Measurements from ENCODE around the gene EPHA3.
"Not testable (repeated sequence)": the region's sequence is repeated elsewhere in the genome, so short reads cannot be mapped to it uniquely, and the experiment has no call there.

The EPHA3 gene

DNA sequence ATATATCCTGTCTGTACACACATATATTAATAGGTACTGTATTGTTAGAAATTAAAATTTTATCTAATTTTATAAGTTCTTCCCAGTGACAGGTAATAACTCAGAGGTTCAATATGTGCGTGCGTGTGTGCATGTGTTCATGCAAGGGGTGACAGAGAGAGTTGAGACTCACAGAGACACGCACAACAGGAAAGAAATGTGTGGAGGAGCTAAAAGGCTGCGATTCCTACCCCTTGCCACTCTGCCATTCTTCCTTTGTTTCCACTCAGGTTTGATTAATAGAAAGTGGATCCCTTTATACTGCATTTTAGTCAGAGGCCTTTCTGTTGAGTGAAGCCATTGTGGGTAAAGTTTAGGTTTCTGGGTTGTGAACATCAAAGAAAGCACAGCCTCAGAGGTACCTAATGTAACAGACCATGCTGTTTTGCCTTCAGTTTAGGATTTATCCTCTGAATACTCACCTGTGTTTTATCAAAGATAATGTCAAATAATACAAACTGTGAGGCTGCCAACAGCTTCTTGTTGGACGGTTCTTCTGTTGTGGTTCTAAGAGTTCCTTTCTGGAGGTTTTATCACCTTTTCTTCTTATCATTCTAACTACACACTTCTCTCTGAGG, 182.3 kb downstream of the EPHA3 start:
- no peak for DNase-seq

- no peak for DNase-seq
Observed at GRCh38 chr3:89297199-89297598, 189.8 kb downstream of the EPHA3 start.

DNA sequence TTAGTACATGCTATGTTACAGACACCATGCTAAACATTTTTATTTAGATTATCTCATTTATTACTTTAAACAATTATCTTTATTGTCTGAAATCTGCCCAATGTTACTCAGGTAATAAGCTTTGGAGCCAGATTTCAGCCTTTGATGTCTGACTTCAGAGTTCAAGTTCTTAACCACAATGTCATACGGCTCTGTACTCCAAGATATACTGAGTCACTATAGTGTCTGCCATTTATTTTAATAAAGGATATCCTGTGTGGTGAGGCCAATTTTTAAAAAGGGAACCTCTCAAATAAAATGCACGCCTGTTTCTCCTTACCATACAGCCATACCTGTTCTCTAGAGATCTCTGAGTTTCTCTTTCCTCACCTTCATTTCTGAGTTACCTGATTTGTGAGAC, 193.1 kb downstream of the EPHA3 start:
- no peak for DNase-seq

GRCh38 chr3:89300981-89301380, 193.6 kb downstream of the EPHA3 start:
- DNase-seq = no peak

DNA sequence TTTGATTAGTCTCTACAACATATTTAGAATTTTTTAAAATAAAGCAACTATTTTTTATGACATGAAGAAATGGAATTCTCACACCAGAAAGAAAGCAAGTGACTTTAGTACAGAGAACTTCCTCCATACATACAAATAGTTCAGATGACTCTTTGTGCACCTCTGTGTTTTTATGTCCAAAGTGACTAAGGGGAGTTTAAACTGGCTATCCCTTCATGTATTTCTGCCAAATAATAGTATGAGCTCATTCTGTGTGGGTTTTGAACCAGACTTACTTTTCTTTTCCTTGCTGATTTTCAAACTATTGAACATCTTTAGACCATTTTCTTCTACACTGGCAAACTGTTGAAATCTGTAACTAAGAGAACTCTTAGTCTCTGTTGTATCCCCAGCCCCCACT, 196.3 kb downstream of the EPHA3 start:
- no peak for DNase-seq

GRCh38 chr3:89306540-89306939, 199.1 kb downstream of the EPHA3 start:
- no peak for DNase-seq

GRCh38 chr3:89311581-89311980, 204.2 kb downstream of the EPHA3 start:
- no peak for DNase-seq

- no peak for DNase-seq
Observed at GRCh38 chr3:89312141-89312540, 204.7 kb downstream of the EPHA3 start.

DNA sequence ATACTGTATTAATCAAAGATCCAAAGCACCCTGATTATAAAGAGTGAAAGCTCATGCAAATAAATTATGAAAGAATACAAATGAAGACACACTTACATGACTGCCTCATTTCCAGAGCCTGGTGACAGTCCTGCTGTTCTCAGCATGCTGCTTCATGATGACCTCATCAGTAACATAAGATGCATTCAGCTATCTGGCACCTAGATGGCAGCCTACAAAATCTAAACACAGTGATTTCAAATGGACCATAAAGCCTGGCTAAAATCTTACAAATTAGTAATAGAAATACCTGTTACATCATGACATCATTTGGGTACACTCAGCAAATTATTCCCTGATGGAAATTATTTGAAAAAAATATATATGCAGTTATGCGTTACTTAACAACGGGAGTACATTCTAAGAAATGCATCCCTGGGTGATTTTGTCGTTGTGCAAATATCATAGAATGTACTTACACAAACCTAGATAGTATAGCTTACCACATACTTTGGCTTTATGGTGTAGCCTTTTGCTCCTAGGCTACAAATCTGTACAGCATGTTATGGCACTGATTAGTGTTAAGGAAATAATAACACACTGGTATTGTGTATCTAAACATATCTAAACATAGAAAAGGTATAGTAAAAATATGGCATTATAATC, 207.2 kb downstream of the EPHA3 start:
- DNase-seq = peak; percentile 76

DNA sequence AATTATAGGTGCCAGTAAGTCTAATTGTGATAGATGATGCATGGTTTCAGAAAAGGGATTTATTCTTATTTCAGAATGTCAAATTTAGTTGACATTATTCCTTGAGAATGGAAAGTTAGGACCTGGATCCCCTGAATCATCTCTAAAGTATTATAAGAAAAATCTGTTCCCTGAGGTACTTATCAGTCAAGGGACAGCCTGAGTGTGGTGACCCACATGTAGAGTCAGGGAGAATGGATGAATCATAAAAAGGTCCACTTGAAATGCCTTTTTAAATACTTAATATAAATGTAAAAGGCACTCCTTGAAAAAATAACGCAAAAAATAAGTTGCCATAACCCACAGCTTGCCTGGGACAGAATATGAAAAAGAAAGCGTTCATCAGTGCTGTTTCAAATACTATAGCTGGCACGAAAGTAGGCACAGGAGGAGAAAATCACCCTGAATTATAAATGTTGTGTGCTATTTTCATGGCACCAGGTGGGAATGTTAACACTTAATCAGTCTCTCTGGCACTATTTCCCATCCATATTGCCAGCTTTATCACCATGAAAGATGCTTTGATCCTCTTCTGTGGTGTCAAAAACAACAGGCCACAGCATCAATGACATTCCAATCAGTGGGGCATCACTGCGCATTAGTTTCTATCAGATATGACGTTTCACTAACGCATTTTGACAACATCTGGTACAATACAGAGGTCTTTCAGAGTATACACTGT, 208.5 kb downstream of the EPHA3 start:
- DNase-seq = peak; percentile 50

- no peak for DNase-seq
Observed at GRCh38 chr3:89320186-89320585, 212.8 kb downstream of the EPHA3 start.

GRCh38 chr3:89326997-89327396, 219.6 kb downstream of the EPHA3 start:
- DNase-seq = no peak

GRCh38 chr3:89332386-89332785, 225.0 kb downstream of the EPHA3 start:
- DNase-seq = no peak

GRCh38 chr3:89332793-89333192, 225.4 kb downstream of the EPHA3 start:
- no peak for DNase-seq

GRCh38 chr3:89335693-89336092, 228.3 kb downstream of the EPHA3 start:
- no peak for DNase-seq

DNA sequence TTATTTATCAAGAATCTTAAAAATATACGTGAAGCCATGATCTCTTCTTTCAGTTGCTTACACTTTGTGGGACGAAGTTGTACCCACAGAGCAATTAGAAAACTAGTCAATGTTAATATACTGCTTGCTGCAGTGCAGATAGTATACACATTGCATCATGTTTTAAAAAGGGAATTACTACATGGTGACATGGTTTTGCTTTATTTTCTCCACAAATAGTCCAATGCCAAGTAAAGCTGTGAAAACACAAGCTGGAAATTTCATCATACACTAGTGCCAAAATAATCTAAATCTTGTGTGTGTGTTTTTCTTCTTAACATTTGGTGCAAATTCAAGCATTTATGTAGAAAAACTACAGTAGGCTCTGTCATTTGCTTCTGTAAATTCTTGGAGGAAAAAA, 233.0 kb downstream of the EPHA3 start:
- peak; percentile 19 for DNase-seq

- DNase-seq = no peak
Observed at GRCh38 chr3:89344076-89344475, 236.7 kb downstream of the EPHA3 start.

- DNase-seq = not testable (repeated sequence)
Observed at GRCh38 chr3:89350935-89351334, 243.5 kb downstream of the EPHA3 start.

DNA sequence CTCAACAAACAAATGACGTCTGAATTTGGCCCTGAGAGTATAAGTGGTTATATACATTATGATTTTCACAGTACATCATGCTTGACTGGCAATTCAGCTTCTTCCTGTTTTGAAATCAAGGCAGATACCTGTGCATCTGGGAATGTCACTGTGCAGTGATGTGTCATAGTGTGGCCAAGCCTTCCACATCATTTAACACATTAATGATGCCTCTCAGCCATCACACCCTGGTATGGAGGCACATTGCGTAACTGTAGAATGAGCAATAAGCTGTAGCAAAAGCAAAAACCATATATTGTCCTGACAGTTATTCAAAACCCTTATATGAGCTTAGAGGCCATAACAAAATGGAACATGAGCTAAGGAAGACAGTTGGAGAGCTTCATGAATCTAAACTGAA, 246.0 kb downstream of the EPHA3 start:
- peak; percentile 50 for DNase-seq

DNA sequence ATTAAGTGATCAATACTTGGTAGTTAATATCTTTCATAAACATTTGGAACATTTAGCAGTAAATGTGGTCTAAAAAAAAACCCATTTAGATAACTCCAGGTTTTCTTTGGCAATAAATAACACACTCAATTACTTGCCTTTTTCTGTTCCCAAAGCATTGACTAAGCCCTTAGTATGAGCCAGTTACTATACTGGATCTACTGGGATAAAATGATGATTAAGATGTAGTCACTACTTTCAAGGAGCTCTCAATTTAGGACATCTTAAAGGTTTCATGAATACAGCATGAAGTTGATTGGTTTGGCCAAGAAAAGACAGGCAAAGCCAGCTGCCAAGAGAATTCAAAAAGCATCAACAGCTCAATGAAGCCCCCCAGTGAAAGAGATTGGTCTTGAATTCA, 250.9 kb downstream of the EPHA3 start:
- no peak for DNase-seq

DNA sequence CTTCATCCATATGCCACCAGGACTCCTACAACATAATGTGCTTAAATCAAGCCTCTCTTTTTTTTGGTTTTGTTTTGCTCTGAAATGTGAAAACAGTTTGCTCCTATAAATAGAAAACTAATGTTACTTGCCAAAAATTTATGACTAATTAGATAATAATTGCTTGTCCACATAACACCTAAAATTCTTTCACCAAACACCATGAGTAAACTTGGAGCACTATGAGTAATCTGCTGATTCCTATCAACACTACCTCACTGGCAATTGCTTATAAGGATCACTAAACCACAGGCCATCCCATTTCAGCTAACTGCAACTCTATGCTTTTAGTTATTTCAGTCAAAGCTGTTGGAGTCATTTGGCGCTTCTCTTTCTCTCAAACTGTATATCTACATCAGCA, 252.7 kb downstream of the EPHA3 start:
- no peak for DNase-seq

- DNase-seq = no peak
Observed at GRCh38 chr3:89362496-89362895, 255.1 kb downstream of the EPHA3 start.

GRCh38 chr3:89363171-89363570, 255.8 kb downstream of the EPHA3 start:
- no peak for DNase-seq

DNA sequence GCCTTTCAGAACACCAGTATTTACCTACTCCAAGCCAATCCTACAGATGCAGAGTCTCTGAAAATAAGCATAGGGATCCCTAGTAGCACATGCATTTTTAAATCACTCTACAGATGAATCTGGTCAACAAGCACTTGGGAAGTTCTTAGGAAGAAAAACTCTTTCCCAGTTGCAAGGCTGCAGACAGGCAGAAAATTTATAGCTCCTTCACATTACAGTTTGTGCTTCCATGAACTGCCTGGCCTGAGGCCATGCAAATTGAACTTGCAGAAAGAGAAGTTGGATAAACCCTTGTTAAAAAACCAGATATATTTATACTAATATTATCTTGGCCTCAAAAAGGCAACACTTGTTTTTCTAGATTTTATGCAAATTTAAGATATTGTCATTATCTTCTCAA, 256.9 kb downstream of the EPHA3 start:
- no peak for DNase-seq
